Measurements from ENCODE around the gene NUDT6.

The NUDT6 gene

GRCh38 chr4:122903766-122904288 is 18.6 kb downstream of the NUDT6 start:
- H3K36me3 ChIP-seq (ENCODE audit: insufficient read depth, low read length): no peaks in the 10 kb centered on the region
- H3K9ac ChIP-seq (ENCODE audit: low read depth, low read length): no peak overlapping the region
- no peaks in the 10 kb centered on the region for H3K9me3 ChIP-seq (ENCODE audit: control insufficient read depth, insufficient read depth, low read length)
- no peaks in the 10 kb centered on the region; the same call in 1 of the 2 replicates for H3K4me1 ChIP-seq (ENCODE audit: insufficient read depth, low read length)

- Histone ChIP-seq H3K36me3 (ENCODE audit: insufficient read depth, low read length) (no peaks in the 10 kb centered on the region), H3K9ac (ENCODE audit: low read depth, low read length) (no peak overlapping the region), H3K9me3 (ENCODE audit: control insufficient read depth, insufficient read depth, low read length) (no peaks in the 10 kb centered on the region), H3K4me1 (ENCODE audit: insufficient read depth, low read length) (no peaks in the 10 kb centered on the region)
These were observed 21.0 kb downstream of the NUDT6 start for GRCh38 chr4:122901247-122902010.

GRCh38 chr4:122900314-122900713 is 22.1 kb downstream of the NUDT6 start:
- H3K9me3 ChIP-seq (ENCODE audit: control insufficient read depth, insufficient read depth, low read length): no peaks in the 10 kb centered on the region
- H3K4me1 ChIP-seq (ENCODE audit: insufficient read depth, low read length): no peaks in the 10 kb centered on the region
- H3K9ac ChIP-seq (ENCODE audit: low read depth, low read length): no peak overlapping the region
- H3K36me3 ChIP-seq (ENCODE audit: insufficient read depth, low read length): peaks cover 5% of the 10 kb centered on the region; the same call in 1 of the 2 replicates

GRCh38 chr4:122899682-122900081 is 22.7 kb downstream of the NUDT6 start:
- no peaks in the 10 kb centered on the region for H3K9me3 ChIP-seq (ENCODE audit: control insufficient read depth, insufficient read depth, low read length)
- H3K36me3 ChIP-seq (ENCODE audit: insufficient read depth, low read length): peaks cover 5% of the 10 kb centered on the region; the same call in 1 of the 2 replicates
- no peak overlapping the region for H3K9ac ChIP-seq (ENCODE audit: low read depth, low read length)
- H3K4me1 ChIP-seq (ENCODE audit: insufficient read depth, low read length): no peaks in the 10 kb centered on the region

- H3K36me3 ChIP-seq (ENCODE audit: insufficient read depth, low read length): peaks cover 5% of the 10 kb centered on the region; the same call in 1 of the 2 replicates
- H3K9ac ChIP-seq (ENCODE audit: low read depth, low read length): no peak overlapping the region
- no peaks in the 10 kb centered on the region for H3K9me3 ChIP-seq (ENCODE audit: control insufficient read depth, insufficient read depth, low read length)
- H3K4me1 ChIP-seq (ENCODE audit: insufficient read depth, low read length): no peaks in the 10 kb centered on the region
These were observed 23.8 kb downstream of the NUDT6 start for GRCh38 chr4:122898370-122899150.

GRCh38 chr4:122896270-122896669 is 26.1 kb downstream of the NUDT6 start:
- Histone ChIP-seq H3K36me3 (ENCODE audit: insufficient read depth, low read length) (peaks cover 12% of the 10 kb centered on the region), H3K9me3 (ENCODE audit: control insufficient read depth, insufficient read depth, low read length) (no peaks in the 10 kb centered on the region), H3K9ac (ENCODE audit: low read depth, low read length) (no peak overlapping the region), H3K4me1 (ENCODE audit: insufficient read depth, low read length) (no peaks in the 10 kb centered on the region)

GRCh38 chr4:122895336-122895995 is 26.9 kb downstream of the NUDT6 start:
- H3K9ac ChIP-seq (ENCODE audit: low read depth, low read length): no peak overlapping the region

GRCh38 chr4:122894827-122895226 is 27.6 kb downstream of the NUDT6 start:
- no peaks in the 10 kb centered on the region for H3K4me1 ChIP-seq (ENCODE audit: insufficient read depth, low read length)

More at GRCh38 chr4:122895336-122895995, 26.9 kb downstream of the NUDT6 start:
- Histone ChIP-seq H3K9me3 (ENCODE audit: control insufficient read depth, insufficient read depth, low read length) (no peaks in the 10 kb centered on the region), H3K4me1 (ENCODE audit: insufficient read depth, low read length) (no peaks in the 10 kb centered on the region), H3K36me3 (ENCODE audit: insufficient read depth, low read length) (peaks cover 12% of the 10 kb centered on the region)

GRCh38 chr4:122890147-122890795 is 32.1 kb downstream of the NUDT6 start:
- H3K4me1 ChIP-seq (ENCODE audit: insufficient read depth, low read length): no peaks in the 10 kb centered on the region
- peaks cover 17% of the 10 kb centered on the region; the same call in 1 of the 2 replicates for H3K36me3 ChIP-seq (ENCODE audit: insufficient read depth, low read length)
- no peak overlapping the region for H3K9ac ChIP-seq (ENCODE audit: low read depth, low read length)
- H3K9me3 ChIP-seq (ENCODE audit: control insufficient read depth, insufficient read depth, low read length): no peaks in the 10 kb centered on the region

More at GRCh38 chr4:122894827-122895226, 27.6 kb downstream of the NUDT6 start:
- peaks cover 12% of the 10 kb centered on the region for H3K36me3 ChIP-seq (ENCODE audit: insufficient read depth, low read length)
- no peaks in the 10 kb centered on the region for H3K9me3 ChIP-seq (ENCODE audit: control insufficient read depth, insufficient read depth, low read length)
- no peak overlapping the region for H3K9ac ChIP-seq (ENCODE audit: low read depth, low read length)

GRCh38 chr4:122889726-122890125 is 32.7 kb downstream of the NUDT6 start:
- no peaks in the 10 kb centered on the region for H3K4me1 ChIP-seq (ENCODE audit: insufficient read depth, low read length)
- H3K36me3 ChIP-seq (ENCODE audit: insufficient read depth, low read length): peaks cover 21% of the 10 kb centered on the region
- no peak overlapping the region for H3K9ac ChIP-seq (ENCODE audit: low read depth, low read length)
- no peaks in the 10 kb centered on the region for H3K9me3 ChIP-seq (ENCODE audit: control insufficient read depth, insufficient read depth, low read length)

GRCh38 chr4:122884499-122884898 is 37.9 kb downstream of the NUDT6 start:
- Histone ChIP-seq H3K36me3 (ENCODE audit: insufficient read depth, low read length) (peaks cover 28% of the 10 kb centered on the region), H3K4me1 (ENCODE audit: insufficient read depth, low read length) (no peaks in the 10 kb centered on the region), H3K9ac (ENCODE audit: low read depth, low read length) (no peak overlapping the region), H3K9me3 (ENCODE audit: control insufficient read depth, insufficient read depth, low read length) (no peaks in the 10 kb centered on the region; the same call in 1 of the 2 replicates)

- H3K4me1 ChIP-seq (ENCODE audit: insufficient read depth, low read length): no peaks in the 10 kb centered on the region
- H3K9ac ChIP-seq (ENCODE audit: low read depth, low read length): no peak overlapping the region
- peaks cover 37% of the 10 kb centered on the region for H3K36me3 ChIP-seq (ENCODE audit: insufficient read depth, low read length)
- peaks cover 2% of the 10 kb centered on the region; the same call in 1 of the 2 replicates for H3K9me3 ChIP-seq (ENCODE audit: control insufficient read depth, insufficient read depth, low read length)
These were observed 39.3 kb downstream of the NUDT6 start for GRCh38 chr4:122882857-122883735.

- Histone ChIP-seq H3K36me3 (ENCODE audit: insufficient read depth, low read length) (peaks cover 38% of the 10 kb centered on the region), H3K9me3 (ENCODE audit: control insufficient read depth, insufficient read depth, low read length) (peaks cover 2% of the 10 kb centered on the region; the same call in 1 of the 2 replicates), H3K4me1 (ENCODE audit: insufficient read depth, low read length) (no peaks in the 10 kb centered on the region; the same call in 1 of the 2 replicates), H3K9ac (ENCODE audit: low read depth, low read length) (no peak overlapping the region)
These were observed 43.4 kb downstream of the NUDT6 start for GRCh38 chr4:122879001-122879400.
